Stimulated activated naive CD8-positive, alpha-beta T cell treated with anti-CD3 and anti-CD28 coated beads, Interleukin-15, Interleukin-2, amounts not matched to agents 100 U/mL and 50 U/mL, for 24 hours (primary cell): ENCODE results near the gene NDUFS8.
A peak's percentile ranks its signal among the peaks of the same experiment; 100 is the strongest.

Source experiments
- ATAC-seq: fragments of 150-1000 bp; cut with Tn5 transposase; one replicate; pipeline ENCODE4 v1.10.0; 2021
- DNase-seq: peaks from one replicate; pipeline ENCODE4 v3.0.0; 2021

NDUFS8 gene

DNA sequence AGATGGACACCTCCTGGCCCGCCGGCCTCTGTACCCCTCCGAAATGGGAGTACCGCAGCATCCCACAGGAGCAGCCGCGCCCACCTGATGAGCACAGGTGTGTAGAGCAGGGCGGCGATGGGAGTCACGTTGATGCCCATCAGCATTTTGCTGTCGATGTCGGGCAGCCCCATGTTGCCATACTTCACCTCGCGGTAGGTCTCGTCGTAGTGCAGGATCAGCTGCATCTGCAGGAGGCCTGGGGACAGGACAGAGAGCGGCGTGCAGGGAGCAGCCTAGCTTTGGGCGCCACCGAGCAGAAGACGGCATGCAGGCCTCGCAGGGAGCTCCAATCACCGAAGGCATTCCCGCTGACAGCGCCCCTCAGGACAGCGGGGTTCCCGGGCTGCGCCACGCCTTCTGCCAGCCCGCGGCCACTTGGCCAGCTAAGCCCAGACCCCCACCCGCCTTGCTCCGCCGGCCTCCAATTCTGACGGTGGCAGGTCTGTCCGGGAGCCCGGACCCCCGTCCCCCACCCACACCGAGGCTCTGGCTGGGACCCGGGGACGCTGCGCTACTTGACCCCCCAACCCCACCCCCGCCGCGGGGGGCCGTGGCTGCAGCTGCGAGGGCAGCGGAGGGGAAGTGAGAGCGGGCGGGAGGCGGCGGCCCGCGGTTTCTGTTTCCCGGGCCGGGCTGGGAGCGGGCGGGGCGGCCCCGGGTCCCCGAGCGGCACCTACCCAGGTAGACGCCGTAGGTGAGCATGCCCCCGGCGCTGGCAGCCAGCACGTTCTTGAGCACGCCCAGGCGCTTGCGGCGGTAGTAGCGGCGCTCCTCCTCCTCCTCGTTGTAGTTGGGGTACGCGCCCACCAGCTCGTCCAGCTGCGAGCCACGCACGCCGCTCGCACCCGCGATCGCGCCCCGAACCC, 27.3 kb upstream of the NDUFS8 start:
- DNase-seq (peak; percentile 51), ATAC-seq (peak; percentile 56)

DNA sequence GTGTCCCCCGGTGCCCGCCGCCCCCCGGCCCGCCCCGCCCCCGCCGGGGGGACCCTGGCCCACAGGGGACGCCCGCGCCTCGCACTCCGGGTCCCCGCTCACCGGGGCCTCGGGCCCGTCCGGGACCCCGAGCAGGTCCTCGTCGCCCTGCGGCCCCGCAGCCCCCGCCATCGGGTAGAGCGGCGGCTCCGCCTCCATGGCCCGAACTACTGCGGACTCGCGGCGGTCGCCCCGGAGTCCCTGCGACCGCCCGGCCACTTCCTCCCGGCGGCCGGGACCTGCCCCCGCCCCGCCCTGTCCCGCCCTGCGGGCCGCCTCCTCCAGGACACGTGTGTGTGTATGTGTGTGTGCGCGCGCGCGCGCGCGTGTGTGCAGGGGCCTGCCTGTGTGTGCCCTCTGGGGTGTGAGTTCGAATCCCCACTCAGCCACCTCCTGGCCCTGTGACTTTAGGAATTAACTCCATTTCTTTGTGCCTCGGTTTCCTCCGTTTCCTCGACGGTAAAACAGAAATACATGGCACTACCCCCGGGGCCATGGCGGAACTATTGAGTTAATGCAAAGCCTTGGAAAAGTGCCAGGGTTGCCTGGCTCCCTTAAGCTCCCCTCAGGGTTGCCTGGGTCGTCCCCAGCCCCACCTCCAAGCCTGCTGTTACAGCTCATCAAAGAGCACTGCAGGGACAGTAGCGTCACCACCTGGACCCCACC, 26.5 kb upstream of the NDUFS8 start, which contains the start of gene UNC93B1:
Gene UNC93B1, minus strand, starts transcription at position 252 of the 705 bp plus-strand sequence. Its CDS starts 54 bp downstream, at position 198.
- ATAC-seq (peak; percentile 93), DNase-seq (peak; percentile 89)

DNA sequence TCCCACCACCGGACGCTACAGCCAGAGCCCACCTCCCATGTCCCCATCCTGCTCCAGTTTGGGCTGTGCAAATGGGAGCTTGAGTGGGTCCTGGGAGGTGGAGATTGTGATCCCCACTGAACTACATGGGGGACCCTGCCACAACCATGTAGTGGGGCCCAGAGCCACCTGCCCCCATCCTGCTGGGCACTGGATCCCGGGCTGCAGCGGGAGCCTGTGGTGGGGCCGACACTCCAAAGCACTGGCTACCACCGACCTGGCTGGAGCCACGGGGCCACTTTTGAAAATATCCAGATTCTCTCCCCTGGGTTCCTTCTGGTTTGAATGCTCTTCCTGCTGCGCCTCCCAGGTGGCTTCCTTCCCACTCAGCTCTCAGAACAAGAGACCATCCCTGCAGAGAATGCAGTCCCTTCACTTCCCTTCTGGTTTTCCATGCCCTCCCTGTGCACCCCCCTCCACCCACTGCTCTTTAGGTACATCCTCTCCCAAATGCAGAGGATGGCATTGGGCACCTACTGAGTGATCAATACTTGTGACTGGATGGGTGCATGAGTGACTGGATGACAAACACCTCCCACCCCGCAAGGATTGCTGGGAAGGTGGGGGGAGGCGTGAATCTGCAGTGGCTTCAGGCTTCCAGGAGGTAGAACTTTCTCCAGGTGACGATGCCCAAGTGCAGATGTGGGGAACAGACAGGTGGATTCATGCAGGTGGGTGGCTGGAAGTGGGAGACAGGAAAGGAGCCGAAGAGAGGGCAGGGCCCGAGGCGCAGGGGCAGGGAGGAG, 25.7 kb upstream of the NDUFS8 start:
- no peak for DNase-seq
- no peak for ATAC-seq

DNA sequence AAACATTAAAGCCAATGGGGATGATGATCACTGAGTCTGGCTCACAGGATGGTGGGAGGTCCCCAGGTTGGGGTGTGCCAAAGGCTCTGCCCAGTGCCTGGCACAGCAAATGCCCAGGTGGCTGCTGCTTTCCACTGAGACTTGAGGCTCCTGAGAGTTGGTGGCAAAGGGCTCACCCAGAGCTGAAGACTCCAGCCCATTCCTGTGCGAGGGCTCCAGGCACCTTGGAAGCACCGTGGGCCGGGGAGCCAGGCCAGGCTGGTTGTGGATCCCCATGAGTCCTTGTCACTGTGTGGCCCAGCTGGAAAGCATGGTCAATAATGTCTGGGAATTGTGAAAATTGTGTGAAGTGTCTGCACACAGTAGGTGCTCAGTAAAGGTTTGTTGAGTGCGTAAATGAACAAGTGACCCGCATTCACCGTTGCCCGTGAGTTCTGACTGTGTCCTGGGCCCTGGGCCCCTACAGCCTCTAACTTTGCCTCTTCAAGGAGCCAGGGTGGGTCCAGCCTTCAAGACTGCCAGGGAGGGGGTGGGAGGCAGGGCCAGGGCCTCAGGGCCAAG, 23.8 kb upstream of the NDUFS8 start:
- ATAC-seq = no peak
- DNase-seq = no peak

DNA sequence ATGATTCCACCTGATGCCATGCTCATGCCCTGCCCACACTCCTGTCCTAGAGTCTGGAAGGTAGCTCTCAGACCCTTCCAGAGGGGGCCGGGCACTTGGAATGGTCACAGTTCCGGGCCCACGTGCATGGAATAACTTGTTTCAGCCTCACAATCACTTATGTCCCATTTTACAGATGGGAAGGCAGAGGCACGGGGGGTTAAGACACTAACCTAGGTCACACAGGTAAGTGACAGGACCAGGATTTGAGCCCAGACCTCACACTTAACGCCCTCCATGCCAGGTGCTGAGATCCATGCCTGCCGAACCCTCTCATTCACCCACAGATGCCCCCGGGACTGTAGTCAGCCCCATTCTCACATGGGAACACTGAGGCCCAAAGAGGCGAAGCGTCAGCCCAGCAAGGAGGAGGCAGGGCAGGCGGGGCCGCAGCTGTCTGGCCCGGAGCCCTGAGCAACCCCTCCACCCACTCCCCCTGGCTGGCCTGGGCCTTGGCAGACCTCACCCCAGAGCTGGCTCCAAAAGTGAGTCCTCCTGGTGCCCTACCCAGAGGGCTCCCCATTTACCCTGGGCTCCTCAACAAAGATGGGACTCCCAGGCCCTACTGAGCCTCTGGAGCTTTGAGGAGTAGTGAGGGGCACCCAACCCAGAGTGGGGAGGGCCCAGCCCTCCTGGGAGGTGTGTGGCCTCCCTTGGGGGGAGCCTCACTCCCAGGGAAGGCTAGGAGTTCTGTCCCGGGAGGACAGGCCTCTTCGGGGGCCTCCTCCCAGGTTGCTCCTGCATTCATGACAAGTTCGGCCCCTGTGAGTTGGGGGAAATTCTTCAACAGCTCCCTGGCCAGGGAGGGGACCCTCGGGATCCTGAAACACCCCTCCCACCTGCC, 22.7 kb upstream of the NDUFS8 start:
- ATAC-seq (no peak), DNase-seq (no peak)

DNA sequence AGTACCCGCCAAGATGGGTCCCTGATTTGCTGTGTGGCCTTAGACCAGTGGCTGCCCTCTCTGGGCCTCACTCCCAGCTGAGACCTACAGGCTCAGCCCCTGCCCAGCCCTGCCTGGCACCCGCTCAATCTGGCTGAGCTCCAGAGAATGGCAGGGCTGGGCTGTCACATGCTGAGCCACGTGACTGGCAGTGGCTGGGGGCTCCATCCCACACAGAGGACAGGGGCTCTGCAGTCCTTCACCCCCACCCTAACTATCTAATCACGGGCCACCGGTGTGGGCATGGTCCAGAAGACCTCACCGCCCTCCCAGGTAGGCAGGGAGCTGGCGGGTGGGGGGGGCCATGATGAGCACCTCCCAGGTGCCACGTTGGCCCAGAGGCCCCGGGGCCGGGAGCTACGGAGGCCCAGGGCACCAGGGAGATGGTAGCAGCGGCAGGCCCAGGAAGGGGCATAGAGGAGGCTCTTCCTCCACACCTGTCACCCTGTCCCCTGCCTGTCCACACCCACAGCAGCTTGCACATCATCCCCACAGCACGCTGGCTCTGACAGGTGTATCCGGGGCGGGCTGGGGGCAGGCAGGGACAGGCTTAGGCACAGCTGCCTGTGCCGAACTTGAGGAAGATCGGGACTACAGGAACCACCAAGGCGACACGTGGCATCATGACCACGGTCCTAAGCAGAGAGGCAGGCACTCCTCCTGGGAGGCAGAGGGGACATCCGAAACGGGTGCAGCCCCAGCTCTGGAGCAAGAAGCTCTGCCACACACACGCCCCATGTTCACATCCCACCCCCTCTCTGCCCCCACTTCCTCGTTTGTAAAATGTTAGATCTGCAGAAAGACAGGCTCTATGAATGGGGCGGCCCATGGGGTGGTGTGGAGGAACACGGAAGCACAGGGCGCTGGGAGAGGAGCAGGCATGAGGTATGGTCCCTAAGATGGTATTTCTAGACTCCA, 21.8 kb upstream of the NDUFS8 start:
- no peak for DNase-seq
- ATAC-seq = no peak

DNA sequence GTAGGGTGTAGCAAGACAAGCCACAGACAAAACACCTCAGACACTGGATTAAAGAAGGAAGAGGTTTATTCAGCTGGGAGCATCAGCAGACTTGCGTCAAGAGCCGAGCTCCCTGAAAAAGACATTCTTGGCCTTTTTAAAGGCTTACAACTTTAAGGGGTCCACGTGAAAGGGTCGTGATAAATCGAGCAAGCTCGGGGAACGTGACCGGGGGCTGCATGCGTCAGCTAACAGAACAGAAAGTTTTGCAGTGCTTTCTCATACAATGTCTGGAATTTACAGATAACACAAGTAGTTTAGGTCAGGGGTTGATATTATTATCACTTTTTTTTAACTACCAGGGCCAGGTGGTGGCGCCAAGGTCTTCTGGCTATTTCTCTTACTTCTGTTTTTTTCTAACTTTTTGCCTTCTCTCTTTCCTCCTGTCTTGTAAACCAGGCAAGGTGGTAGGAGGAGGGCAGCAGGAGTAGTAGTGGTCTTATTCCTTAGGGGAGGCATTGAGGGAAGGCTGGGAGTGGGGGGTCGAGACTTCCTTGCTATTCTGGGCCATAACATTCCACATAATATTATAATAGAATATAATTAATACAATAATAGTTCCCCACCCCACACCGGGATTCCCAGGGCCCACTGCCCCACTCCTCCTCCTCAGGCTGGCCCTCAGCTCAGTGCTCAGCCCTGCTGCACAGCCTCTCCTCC, 20.9 kb upstream of the NDUFS8 start:
- DNase-seq (no peak), ATAC-seq (no peak)

DNA sequence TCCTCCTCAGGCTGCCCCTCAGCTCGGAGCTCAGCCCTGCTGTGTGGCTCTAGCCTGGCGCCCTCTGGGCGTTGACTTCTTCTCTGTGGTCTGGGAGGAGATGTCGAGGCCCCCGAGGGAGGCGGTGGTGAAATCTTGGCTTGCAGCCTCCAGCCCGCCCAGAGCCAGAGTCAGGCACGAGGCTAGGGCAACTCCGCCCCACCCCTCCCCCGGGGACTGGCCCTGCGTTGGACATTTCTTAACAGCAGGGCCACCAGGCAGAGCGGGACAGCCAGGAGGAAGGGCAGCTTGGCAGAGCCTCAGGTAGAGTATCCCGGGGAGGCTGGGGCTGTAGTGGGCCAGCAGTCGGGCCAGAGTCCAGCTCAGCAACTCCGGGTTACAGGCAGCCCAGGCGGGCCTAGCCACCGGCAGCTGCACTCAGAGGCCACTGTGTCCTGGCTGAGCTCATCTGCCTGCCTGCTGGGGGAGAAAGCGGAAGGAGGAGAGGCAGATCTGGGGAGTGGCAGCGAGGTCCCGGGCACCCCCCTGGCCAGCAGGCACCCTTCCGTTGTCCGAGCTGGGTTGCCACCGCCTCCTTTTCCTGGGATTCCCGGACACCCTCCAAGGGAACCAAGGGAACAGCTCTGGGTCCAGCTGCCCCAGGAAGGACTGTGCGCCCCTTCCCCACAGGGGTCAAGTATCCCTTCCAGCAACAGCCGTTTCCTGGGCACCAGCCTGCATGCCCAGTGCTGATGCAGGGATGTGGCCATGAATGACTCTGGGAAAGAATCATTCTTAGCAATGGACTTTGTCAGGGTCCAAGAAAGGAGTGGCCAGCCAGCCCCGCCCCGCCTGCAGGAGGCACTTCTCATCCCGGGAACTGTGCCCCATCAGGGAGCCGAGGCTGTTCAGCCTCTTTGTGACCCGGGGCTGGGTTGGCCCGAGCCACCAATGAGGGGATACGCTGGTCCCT, 20.1 kb upstream of the NDUFS8 start, which contains the start of gene ALDH3B1:
Gene ALDH3B1, plus strand, starts transcription at position 238 of the 952 bp plus-strand sequence. CDS start 4,971 bp downstream, outside the sequence.
- peak; percentile 30 for ATAC-seq

DNA sequence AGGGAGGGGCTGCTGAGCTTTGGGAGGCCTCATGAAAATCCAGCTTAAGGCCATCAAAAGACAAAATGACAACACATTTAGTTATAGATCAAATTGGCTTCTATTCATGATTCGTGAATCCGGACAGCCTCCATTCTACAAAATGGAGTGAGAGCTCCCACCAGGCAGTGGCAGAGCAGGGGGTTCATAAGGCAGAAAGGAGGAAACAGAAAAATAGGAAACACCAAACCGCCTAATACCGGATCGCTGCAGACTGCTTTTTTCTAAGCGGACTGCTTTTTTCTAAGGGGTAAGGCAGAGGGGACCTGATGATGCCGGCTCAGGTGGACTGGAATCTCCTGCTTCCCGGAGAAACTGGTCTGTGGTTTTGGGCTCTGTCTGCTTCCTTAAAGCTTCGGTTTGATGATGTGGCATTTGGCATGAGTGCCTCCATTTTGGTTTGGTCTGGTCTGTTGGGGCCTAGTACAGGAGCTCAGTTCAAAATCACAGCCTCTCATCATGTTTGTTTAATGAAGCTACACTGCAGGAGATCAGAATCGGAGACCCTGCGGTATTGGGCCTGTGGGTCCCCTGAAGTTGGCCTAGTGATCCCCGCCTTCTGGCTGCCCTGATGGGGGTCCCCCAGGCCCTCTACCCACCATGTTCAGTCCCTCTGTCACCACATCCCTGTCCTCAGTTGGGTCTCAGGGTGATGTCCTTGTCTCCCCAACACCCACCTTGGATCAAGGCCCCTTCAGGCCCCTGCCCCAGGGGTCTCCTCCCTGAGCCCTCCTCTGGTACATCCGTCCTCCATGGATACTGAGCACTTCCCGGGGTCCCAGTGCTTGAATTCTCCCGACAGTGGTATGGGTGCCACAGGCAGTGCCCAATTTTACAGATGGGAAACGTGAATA, 19.2 kb upstream of the NDUFS8 start:
- no peak for DNase-seq
- no peak for ATAC-seq

More for the DNA sequence above, 20.1 kb upstream of the NDUFS8 start, which contains the start of gene ALDH3B1:
- no peak for DNase-seq

DNA sequence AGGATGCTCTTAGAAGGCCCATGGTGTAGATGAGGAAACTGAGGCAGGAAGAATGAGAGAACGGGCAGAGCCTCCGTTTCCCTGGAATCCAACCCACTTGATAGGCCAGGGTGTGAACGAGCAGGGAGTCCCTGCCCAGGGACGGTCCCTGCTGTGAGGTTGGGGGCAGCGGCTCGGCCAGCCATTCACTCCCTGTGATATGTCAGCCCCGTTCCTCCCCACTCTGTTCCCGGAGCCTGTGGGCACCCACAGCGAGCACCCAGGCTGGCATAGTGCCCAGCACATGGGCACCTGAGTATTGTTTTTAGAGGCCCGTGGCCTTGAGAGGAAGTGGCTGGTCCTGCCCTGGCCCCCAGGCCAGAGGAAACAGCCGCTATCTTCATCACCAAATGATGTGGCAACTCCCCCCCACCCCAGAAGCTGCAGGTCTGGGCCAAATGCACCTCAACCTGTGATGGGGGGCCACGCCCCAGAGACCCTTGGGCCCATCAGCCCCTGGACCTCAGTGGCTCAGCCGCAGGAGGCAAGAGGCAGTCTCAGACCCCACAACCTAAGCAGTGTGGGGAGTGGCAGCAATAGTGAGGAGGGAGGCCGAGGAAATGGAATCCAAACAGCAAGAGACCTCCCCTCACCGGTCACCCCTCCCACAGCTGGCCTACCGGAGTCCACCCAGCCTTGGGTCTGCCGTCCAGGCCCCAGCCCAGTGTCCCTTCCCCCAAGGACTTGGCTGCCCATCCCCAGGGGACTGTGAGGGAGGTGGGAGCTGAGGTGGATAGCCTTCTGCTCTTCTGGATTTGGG, 18.2 kb upstream of the NDUFS8 start:
- DNase-seq = no peak
- ATAC-seq = no peak

DNA sequence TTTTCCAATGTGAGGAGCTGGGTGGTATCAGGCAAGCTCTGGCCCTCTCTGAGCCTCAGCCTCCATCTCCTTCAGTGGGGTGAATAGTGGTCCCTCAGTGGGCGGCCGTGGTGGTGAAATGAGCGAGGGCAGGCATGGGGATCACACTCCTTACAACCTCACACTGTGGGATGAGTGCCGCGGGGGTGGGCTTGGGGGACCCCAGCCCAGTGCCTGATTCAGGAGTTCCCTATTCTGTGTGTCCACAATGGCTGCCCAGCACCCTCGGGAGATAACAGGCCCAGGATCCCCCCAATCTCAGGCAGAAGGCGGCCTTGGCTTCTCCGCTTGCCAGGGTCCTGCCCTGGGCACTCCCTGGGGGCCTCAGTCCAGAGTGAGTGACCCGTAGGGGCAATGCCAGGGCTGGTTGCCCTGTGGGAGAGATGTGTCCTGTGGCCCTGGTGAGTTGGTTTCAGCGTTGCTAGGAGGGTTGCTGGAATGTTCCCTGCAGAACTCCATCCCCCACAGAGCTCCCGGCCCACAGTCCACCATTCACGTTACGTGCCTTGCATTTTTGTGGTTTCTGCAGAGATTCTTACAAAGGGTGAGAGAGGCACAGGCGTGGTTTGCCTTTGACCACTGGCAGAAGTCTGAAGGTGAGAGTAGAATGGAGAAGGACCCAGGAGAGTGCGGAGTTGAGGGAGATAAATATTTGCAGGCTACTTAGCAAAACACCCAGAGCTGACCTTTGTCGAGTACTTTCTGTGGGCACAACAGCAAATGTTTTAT, 17.5 kb upstream of the NDUFS8 start:
- no peak for ATAC-seq
- no peak for DNase-seq

DNA sequence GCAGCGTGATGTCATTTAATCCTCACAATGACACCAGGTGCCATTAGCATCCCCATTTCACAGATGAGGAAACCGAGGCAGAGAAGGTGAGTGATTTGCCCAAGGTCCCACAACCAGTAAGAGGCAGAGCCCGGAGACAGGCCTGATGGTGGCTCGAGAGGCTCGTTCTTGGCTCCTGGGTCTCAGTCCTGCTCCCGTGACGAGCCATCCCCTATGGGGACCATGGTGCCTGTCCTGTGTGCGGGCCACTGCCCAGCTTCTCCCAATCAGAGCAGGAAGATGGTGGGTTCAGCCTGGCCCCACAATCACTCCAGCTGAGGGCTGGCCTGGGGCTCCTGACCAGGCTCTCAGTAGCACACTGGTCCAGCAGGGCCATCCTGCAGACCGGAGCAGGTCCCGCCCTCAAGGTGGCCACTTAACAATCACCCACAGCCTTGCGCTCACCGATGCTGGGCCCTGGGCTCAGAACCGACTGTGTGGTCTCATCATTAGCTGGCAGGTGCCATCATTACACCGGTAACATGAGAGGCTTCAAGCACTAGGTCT, 16.8 kb upstream of the NDUFS8 start:
- DNase-seq (no peak), ATAC-seq (no peak)

DNA sequence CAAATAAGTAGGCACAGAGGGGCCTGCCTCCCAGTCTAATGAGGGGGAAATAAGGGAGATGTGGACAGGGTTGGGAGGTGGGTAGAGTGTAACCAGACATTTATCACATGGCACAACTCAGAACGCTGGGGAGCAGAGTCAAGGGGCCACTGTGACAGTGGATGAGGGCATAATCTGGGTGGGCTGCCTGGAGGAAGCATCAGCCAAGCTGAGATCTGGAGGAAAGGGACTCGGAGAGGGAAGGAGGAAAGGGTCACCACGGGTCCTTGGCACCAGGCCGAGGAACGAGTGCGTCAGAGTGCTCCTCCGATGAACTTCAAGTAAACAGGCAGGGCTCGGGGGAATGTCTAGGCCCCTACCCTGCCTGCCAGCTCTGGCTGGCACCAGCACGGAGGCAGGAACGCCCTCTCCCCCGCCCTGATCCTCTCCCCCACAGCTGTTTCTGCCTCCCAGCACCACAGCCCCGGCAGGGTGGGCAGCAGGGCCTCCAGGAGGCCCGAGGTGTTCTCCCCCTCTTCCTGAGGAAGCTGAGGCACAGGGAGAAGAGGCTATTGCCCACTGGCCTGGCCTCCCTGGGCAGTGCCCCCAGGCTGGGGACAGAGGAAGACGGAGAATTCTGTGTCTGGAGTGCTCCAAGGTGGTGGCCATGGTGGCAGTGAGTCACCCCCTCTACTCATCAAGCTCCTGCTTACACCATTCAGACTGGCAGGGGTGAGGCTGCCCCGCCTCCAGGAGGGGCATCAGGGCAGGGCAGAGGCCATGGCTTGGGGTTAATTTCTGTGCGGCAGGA, 16.1 kb upstream of the NDUFS8 start:
- no peak for DNase-seq
- peak; percentile 29 for ATAC-seq

DNA sequence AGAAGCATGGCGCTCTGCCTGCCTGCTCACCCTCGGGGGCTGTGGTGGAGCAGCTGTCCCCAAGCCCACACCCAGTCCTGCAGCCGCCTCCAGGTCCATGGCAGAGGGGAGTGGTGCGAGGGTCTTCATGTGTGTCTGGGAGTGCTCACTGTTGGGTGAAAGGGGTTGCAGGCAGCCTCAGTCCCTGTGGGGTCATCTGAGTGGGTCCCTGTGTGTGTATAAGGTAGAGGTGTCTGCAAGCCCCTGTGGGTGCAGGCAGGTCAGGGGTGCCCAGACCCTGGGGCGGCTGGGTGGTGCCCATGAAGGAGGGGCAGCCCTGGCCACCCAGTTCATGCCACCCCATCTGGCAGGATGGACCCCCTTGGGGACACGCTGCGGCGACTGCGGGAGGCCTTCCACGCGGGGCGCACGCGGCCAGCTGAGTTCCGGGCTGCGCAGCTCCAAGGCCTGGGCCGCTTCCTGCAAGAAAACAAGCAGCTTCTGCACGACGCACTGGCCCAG, 15.5 kb upstream of the NDUFS8 start:
- DNase-seq (no peak), ATAC-seq (no peak)
